GM21528 (cell line): ENCODE measurements around the gene THYN1.
"Not testable (repeated sequence)": the region's sequence is repeated elsewhere in the genome, so short reads cannot be mapped to it uniquely, and the experiment has no call there.

ENCODE experiments used
- ATAC-seq: cut with Tn5 transposase; IDR thresholded peaks from one replicate; pipeline ENCODE4 v1.9.1; 2021; ENCODE audit warnings: mild to moderate bottlenecking, moderate library complexity; ENCODE audit not compliant: unreplicated experiment, low FRiP score

THYN1 gene

GRCh38 chr11:134275534-134276395 is 22.6 kb upstream of the THYN1 start, which contains the start of gene GLB1L3:
TSS of gene GLB1L3 (plus strand) at chr11:134276379. CDS start at chr11:134276741, 362 bp downstream.
- ATAC-seq, result peak; percentile 70

GRCh38 chr11:134275188-134275533 is 22.0 kb upstream of the THYN1 start:
- ATAC-seq, result no peak

- no peak for ATAC-seq
Measured at GRCh38 chr11:134273317-134273712, 20.2 kb upstream of the THYN1 start.

GRCh38 chr11:134272381-134273316 is 19.5 kb upstream of the THYN1 start:
- no peak for ATAC-seq

- no peak for ATAC-seq
Measured at GRCh38 chr11:134271978-134272377, 18.8 kb upstream of the THYN1 start.

GRCh38 chr11:134270250-134270714 is 17.1 kb upstream of the THYN1 start:
- ATAC-seq, result no peak

- no peak for ATAC-seq
Measured at GRCh38 chr11:134267966-134268365, 14.8 kb upstream of the THYN1 start.

- ATAC-seq, result no peak
Measured at GRCh38 chr11:134267461-134267860, 14.3 kb upstream of the THYN1 start.

- ATAC-seq, result no peak
Measured at GRCh38 chr11:134266841-134267251, 13.7 kb upstream of the THYN1 start.

GRCh38 chr11:134266440-134266839 is 13.3 kb upstream of the THYN1 start:
- no peak for ATAC-seq

- no peak for ATAC-seq
Measured at GRCh38 chr11:134264966-134265764, 12.0 kb upstream of the THYN1 start.

GRCh38 chr11:134261626-134262488 is 8.7 kb upstream of the THYN1 start:
- no peak for ATAC-seq

GRCh38 chr11:134260983-134261382 is 7.8 kb upstream of the THYN1 start:
- ATAC-seq, result no peak

- ATAC-seq, result no peak
Measured at GRCh38 chr11:134260503-134260902, 7.4 kb upstream of the THYN1 start.

- no peak for ATAC-seq
Measured at GRCh38 chr11:134258577-134258976, 5.4 kb upstream of the THYN1 start.

- no peak for ATAC-seq
Measured at GRCh38 chr11:134257101-134257500, 3.9 kb upstream of the THYN1 start.

GRCh38 chr11:134255184-134255561 is 2.0 kb upstream of the THYN1 start:
- not testable (repeated sequence) for ATAC-seq

GRCh38 chr11:134254433-134255183 is 1.5 kb upstream of the THYN1 start:
- no peak for ATAC-seq
